Jurkat, Clone E6-1 (cell line): ENCODE results near the gene FGGY.

Source experiments
- DNase-seq: peaks from one replicate; pipeline ENCODE4 v3.0.0-alpha.2; 2011; ENCODE audit warnings: low read depth, low spot score
- H3K4me3 ChIP-seq: 2 replicates; pipeline ENCODE4 v1.5.1; 2011; ENCODE audit warnings: mild to moderate bottlenecking, low read length, control low read depth, moderate library complexity

Gene FGGY

GRCh38 chr1:59748123-59748522 lies 451.2 kb downstream of the FGGY start:
- DNase-seq = no peak
- no peak overlapping the region for H3K4me3 ChIP-seq

- no peak overlapping the region for H3K4me3 ChIP-seq
- no peak for DNase-seq
These were observed 453.6 kb downstream of the FGGY start for GRCh38 chr1:59750328-59751003.

- no peak for DNase-seq
- H3K4me3 ChIP-seq = no peak overlapping the region
These were observed 454.1 kb downstream of the FGGY start for GRCh38 chr1:59751004-59751395.

- H3K4me3 ChIP-seq = no peak overlapping the region
- DNase-seq = no peak
These were observed 454.9 kb downstream of the FGGY start for GRCh38 chr1:59751801-59752200.

DNA sequence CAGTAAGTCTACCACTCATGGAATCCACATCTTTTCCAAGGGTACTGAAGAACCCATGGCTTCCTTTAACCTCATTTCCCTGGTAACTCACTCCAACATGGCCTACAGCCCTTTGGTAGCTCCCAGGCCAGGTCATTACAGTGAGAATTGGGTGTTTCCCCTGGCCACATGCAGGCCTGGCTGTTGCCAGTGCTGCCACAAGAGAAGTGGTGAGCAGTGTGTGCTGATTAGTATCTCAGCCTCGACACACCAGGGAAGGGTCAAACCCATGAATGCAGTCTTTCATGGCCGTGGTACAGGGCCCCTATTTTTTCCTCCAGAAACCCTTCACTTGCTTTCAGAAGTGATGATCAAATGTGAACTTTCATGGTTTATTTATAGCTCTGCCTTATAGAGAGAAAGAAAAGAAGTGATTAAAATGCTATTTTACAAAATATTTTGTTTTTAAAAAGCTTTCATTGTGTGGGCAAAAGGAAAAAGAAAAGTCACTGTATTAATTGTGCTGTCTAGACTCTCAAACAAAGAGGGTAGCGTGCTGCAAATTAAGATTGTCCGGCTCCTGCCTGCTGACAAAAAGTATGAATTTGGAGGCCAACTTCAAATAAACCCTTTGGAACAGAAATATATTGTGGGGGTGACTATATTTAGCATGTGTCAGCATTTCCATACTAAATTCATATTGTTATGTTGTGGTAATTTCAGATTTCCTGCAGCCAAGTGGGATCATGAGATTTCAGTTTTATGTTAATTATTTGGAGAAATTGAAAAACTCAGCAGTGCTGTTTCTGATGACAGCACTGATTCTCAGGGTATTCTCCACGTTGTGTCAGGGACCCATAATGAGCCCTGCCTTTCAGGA lies 455.9 kb downstream of the FGGY start:
- no peak overlapping the region for H3K4me3 ChIP-seq
- DNase-seq = no peak

- no peak for DNase-seq
These were observed 458.3 kb downstream of the FGGY start for GRCh38 chr1:59755069-59755685.

DNA sequence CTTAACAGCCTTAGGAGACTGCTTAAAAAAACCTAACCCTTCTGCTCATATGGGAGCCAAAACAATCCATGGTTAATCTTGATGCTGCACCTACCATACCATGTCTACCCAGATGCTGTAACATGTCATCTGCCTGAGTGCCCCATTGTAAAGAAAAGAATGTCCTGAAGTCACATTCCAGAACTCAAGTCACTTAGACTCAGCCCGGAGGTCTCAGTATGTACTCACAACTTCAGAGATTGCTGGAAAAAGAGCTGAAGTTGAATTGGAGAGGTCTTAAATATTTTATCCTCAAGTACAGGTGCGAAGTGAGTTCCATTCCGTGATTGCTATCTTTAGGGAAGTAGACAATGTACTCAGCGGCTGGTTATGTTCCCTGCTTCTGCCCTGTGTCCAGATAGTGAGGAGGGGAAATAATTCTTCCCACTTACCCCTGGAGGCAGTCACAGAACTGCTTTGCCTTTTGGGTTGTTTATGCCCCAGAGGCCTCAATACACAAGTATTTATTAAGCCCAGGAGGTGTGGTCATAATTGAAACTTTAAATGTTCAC lies 460.4 kb downstream of the FGGY start:
- no peak overlapping the region for H3K4me3 ChIP-seq
- no peak for DNase-seq

More at GRCh38 chr1:59755069-59755685, 458.3 kb downstream of the FGGY start:
- H3K4me3 ChIP-seq = no peak overlapping the region

DNA sequence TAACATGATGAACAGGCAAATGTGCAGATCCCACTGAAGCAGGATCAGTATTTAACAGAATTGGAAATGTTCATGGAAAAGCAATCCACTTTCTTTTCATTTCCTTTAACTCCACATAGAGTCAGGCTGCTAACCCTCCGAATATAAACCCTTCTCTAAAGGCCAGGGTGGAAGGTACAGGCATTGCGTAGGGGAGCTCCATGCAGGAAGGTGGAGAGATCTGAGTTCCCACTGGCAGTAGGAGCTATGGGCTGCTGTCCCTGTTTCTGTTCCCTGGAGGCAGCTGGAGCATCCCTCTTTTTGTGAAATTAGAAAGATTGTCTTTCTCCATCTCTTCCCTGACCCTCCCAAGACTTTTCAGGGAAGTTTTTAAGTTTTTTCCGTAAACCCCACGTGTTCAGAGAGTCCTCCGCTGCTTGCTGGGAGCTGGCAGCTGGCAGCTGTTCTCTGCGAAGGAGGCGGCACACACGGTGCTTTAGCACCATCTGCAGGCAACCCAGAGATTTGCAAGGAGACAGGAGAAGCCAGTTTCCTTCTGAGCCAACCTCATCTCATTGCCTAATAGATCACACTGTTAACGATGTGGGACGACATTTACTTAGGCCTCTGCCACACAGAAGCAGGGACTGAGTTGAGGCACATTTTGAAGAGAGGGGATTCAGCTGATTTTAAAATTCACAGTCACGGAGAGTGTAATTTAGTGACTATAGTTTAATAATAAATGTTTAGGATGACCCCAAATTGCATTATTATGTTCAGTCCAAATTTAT lies 462.4 kb downstream of the FGGY start:
- H3K4me3 ChIP-seq = peak overlapping the region; percentile 15; the same call in 1 of the 2 replicates
- peak; percentile 66 for DNase-seq

GRCh38 chr1:59761443-59761842 lies 464.5 kb downstream of the FGGY start:
- H3K4me3 ChIP-seq = no peak overlapping the region
- DNase-seq = no peak

DNA sequence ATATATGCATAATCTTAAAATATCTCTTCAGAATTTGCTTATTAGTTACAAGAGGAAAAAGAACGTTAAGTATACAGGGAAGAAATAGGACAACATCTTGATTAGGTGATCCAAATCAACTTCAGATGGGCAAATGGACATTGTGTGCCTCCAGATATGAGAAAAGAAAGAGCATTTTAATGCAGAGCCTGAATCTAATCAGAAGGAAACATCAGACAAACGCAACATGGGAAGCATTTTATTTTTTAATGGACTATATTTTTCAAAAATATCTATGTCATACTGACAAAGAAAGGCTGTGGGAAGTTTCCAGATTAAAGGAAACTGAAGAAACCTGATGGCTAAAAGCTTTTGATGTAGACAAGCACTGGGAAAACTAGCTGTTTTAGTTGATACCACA lies 466.5 kb downstream of the FGGY start:
- no peak for DNase-seq
- H3K4me3 ChIP-seq = no peak overlapping the region

- H3K4me3 ChIP-seq = no peak overlapping the region
- DNase-seq = no peak
These were observed 468.3 kb downstream of the FGGY start for GRCh38 chr1:59765011-59765730.

- no peak for DNase-seq
- no peak overlapping the region for H3K4me3 ChIP-seq
These were observed 469.4 kb downstream of the FGGY start for GRCh38 chr1:59766227-59766855.

DNA sequence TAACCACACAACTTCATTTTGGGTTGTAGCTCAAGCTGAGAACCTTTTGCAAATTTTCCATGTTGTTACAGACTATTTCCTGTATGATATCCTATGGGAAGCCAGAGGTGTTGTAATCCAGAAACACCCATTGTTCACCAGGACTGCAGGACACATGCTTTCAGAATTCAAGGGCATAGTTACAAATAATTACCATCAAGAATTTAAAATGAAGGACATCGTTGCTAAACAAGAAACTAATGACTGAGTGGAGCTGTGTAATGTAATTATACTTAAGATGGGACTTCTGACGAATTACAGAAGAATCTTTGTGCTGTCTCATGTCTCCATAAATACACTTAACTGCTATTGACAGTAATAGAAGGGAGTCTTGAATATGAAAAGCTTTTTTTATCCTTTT lies 470.2 kb downstream of the FGGY start:
- no peak for DNase-seq
- no peak overlapping the region for H3K4me3 ChIP-seq

DNA sequence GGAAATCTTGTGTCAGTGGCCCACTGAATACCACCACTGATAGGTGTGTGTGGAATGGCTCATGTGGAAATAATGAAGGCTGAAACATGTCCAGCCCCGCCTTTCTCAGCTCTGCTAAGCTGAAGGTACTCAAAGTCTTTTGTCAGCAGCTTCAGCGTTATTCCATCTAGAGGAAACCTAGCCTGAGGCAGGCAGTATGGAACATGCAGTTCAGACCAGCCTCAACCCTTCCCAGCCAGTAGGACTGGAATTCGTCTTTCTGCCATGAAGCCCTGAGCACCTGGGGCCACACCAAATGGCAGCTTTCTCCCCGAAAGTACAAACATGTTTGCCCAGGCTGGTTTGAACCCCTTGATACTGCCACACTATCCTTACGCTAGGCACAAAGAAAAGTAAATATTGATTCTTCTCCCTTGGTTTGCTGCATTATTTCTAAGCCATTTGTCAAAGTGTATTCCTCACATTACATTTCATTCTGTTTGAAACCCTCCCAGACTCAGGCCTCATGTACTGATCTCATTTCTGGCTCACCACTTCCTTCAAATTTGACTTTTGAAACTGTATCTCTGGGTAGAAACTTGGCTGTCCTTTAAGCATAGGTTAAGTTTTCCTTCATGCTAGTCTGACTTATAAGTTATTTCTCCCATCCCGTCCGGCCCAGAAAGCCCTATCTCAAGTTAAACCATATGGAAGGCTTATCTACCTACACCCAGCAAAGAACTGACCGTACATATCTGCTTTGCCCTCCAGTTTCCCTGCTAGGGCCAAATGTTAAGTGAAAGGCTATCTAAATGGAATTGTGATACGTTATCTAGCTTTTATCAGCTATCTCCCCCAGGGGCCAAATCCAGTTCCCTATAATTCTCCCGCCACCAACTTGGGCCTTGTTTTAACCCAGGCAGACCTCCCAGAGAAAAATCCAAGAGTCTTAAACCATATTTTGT lies 472.2 kb downstream of the FGGY start:
- H3K4me3 ChIP-seq = no peak overlapping the region
- no peak for DNase-seq

DNA sequence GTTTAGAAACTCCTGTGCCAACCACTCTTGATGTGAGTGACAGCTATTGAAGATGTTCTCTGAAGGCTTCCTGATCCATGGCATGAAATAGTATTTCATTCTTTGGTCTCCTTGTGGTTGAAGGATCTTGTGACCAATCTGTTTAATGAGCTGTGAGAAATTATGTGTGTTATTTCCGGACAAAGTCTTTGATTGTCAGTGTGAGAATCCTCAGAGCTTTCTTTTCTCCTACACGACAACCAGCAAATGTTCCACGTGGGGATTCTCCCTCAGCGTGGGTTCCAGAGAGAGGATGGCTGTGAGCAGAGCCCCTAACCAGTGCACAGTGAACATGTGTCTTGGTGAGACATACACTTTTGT lies 472.8 kb downstream of the FGGY start:
- DNase-seq = no peak
- H3K4me3 ChIP-seq = no peak overlapping the region

- H3K4me3 ChIP-seq = no peak overlapping the region
- DNase-seq = no peak
These were observed 474.5 kb downstream of the FGGY start for GRCh38 chr1:59771361-59771760.

GRCh38 chr1:59775480-59775879 lies 478.6 kb downstream of the FGGY start:
- no peak overlapping the region for H3K4me3 ChIP-seq
- no peak for DNase-seq
